A549 (cell line): ENCODE results near the gene TBC1D2B.
A peak's percentile ranks its signal among the peaks of the same experiment; 100 is the strongest.

Experiments
- JUNB ChIP-seq: fragments of >200 bp; sonication (Bioruptor Twin); formaldehyde crosslinking; IDR thresholded peaks from 2 replicates; pipeline ENCODE4 v1.6.1; 2016
- MYC ChIP-seq: IDR thresholded peaks from 2 replicates; pipeline ENCODE4 v1.6.1; 2012; ENCODE audit warnings: mild to moderate bottlenecking, inconsistent platforms, low read length, improper control_type of control experiment, borderline replicate concordance
- RAD21 ChIP-seq, 2 experiments: fragments of >200 bp in 1 of 2; sonication (Bioruptor Twin) in 1 of 2; formaldehyde crosslinking in 1 of 2; IDR thresholded peaks in 1 of 2; conservative IDR thresholded peaks in 1 of 2; 2 replicates in 1 of 2; 3 replicates in 1 of 2; pipeline ENCODE4 v1.6.1; 2012 to 2018; ENCODE audit warnings: inconsistent platforms in 1 of 2
- TF ChIP-seq, protein P1 (sequence below): fragments of >200 bp; sonication (Bioruptor Twin); formaldehyde crosslinking; IDR thresholded peaks from 3 replicates; pipeline ENCODE4 v1.5.1; 2016
- TF ChIP-seq, protein P2 (sequence below): fragments of 200-600 bp; sonication (generic); IDR thresholded peaks from 2 replicates; pipeline ENCODE4 v1.6.1; 2016; ENCODE audit warnings: antibody characterized with exemption, mild to moderate bottlenecking, moderate library complexity

DNA sequence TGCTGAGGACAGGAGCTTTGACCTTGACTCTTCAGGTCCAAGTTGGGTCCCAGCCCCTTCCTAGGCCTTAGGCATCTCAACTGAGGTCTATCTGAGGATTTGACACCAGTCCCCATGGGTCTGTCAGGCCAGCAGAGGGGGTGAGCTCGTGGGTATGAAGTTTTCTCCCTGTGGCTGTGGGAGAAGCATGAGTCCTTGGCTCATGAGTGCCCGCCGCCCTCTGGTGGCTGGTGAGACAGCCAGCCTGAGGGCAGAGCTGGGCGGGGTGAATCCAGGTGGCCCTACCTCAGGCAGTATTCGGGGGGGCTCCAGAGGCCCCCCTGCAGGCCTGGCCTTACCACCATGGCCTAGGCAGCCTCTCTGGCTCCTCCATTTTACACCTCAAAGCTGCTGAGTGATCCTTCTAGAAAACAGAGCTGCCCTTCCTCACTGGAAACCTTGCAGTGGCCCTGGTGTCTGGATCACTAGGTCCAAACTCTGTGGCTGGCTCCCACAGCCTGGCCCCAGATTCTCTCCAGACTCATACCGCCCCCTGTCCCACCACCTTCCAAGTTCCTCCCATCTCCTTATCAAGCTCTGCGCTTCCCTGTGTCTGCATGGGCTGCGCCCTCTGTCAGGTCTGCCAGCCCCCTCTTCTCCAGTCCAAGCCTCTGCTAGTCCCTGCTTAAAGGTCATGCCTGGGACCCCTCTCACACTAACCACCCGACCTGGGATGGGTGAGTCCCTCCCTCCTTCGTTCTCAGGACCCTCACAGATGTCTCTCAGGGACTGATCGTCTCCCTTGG, 31.0 kb upstream of the TBC1D2B start:
- TF ChIP-seq, protein P1, sequence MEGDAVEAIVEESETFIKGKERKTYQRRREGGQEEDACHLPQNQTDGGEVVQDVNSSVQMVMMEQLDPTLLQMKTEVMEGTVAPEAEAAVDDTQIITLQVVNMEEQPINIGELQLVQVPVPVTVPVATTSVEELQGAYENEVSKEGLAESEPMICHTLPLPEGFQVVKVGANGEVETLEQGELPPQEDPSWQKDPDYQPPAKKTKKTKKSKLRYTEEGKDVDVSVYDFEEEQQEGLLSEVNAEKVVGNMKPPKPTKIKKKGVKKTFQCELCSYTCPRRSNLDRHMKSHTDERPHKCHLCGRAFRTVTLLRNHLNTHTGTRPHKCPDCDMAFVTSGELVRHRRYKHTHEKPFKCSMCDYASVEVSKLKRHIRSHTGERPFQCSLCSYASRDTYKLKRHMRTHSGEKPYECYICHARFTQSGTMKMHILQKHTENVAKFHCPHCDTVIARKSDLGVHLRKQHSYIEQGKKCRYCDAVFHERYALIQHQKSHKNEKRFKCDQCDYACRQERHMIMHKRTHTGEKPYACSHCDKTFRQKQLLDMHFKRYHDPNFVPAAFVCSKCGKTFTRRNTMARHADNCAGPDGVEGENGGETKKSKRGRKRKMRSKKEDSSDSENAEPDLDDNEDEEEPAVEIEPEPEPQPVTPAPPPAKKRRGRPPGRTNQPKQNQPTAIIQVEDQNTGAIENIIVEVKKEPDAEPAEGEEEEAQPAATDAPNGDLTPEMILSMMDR: peak; percentile 99
- no peak for TF ChIP-seq MYC
- no peak for TF ChIP-seq JUNB
- TF ChIP-seq RAD21 (conservative IDR thresholded peaks at IDR 0.05 in 1 of 2, IDR thresholded peaks at IDR 0.05 in 1 of 2): peak; percentile 92 to 95
- TF ChIP-seq, protein P2, sequence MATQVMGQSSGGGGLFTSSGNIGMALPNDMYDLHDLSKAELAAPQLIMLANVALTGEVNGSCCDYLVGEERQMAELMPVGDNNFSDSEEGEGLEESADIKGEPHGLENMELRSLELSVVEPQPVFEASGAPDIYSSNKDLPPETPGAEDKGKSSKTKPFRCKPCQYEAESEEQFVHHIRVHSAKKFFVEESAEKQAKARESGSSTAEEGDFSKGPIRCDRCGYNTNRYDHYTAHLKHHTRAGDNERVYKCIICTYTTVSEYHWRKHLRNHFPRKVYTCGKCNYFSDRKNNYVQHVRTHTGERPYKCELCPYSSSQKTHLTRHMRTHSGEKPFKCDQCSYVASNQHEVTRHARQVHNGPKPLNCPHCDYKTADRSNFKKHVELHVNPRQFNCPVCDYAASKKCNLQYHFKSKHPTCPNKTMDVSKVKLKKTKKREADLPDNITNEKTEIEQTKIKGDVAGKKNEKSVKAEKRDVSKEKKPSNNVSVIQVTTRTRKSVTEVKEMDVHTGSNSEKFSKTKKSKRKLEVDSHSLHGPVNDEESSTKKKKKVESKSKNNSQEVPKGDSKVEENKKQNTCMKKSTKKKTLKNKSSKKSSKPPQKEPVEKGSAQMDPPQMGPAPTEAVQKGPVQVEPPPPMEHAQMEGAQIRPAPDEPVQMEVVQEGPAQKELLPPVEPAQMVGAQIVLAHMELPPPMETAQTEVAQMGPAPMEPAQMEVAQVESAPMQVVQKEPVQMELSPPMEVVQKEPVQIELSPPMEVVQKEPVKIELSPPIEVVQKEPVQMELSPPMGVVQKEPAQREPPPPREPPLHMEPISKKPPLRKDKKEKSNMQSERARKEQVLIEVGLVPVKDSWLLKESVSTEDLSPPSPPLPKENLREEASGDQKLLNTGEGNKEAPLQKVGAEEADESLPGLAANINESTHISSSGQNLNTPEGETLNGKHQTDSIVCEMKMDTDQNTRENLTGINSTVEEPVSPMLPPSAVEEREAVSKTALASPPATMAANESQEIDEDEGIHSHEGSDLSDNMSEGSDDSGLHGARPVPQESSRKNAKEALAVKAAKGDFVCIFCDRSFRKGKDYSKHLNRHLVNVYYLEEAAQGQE: no peak
